Thyroid gland (tissue), 4 donors: ENCODE data around the gene ANTXRL.
A peak's percentile ranks its signal among the peaks of the same experiment; 100 is the strongest.

Source experiments
- CTCF ChIP-seq, 6 experiments: fragments of 200-600 bp in 3 of 6; fragments of 450-650 bp in 3 of 6; sonication (generic) in 3 of 6; IDR thresholded peaks; one replicate each; pipeline ENCODE4 v1.5.1; 2016 to 2019; ENCODE audit warnings: antibody characterized with exemption in 6 of 6, mild to moderate bottlenecking in 2 of 6, inconsistent platforms in 1 of 6, moderate library complexity in 1 of 6
- POLR2A ChIP-seq, 2 donors: fragments of 450-650 bp; IDR thresholded peaks; one replicate each; pipeline ENCODE4 v1.6.1; 2017; ENCODE audit warnings: antibody characterized with exemption in 2 of 2, mild to moderate bottlenecking in 2 of 2, moderate library complexity in 1 of 2

- TF ChIP-seq POLR2A (IDR thresholded peaks at IDR 0.05): no peak
- TF ChIP-seq CTCF (IDR thresholded peaks at IDR 0.05): peak in 2 of 6 experiments; percentile 17 to 31
Measured at GRCh38 chr10:46255801-46256747, 30.7 kb upstream of the ANTXRL start.
